ENCODE results near the gene HOXA9.

DNA sequence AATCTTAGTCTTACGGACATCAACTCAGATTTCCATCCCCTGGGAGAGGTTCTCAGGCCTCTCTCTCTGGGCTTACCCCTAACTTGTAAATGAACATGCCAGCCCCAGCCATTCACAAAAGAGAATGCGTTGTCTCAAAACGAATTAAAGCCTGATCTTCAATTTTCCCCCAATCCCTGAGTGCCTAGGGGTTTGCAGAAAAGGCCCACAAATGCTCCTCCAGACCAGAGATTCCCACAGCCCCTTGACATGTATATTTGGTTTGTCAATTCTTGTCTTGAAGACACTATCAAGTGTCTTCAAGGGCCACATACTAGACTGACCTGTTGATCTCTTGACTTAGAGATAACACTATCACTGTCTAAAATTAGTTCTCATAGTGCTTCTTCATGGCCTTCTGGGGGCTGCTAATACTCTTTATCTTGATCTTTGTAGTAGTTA, 46.4 kb upstream of the HOXA9 start:
- TF ChIP-seq, protein P1, sequence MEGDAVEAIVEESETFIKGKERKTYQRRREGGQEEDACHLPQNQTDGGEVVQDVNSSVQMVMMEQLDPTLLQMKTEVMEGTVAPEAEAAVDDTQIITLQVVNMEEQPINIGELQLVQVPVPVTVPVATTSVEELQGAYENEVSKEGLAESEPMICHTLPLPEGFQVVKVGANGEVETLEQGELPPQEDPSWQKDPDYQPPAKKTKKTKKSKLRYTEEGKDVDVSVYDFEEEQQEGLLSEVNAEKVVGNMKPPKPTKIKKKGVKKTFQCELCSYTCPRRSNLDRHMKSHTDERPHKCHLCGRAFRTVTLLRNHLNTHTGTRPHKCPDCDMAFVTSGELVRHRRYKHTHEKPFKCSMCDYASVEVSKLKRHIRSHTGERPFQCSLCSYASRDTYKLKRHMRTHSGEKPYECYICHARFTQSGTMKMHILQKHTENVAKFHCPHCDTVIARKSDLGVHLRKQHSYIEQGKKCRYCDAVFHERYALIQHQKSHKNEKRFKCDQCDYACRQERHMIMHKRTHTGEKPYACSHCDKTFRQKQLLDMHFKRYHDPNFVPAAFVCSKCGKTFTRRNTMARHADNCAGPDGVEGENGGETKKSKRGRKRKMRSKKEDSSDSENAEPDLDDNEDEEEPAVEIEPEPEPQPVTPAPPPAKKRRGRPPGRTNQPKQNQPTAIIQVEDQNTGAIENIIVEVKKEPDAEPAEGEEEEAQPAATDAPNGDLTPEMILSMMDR (IDR thresholded peaks at IDR 0.05) = no peak
- no peak for TF ChIP-seq POLR2A (IDR thresholded peaks at IDR 0.05)
